ENCODE data around the gene DMD.

DNA sequence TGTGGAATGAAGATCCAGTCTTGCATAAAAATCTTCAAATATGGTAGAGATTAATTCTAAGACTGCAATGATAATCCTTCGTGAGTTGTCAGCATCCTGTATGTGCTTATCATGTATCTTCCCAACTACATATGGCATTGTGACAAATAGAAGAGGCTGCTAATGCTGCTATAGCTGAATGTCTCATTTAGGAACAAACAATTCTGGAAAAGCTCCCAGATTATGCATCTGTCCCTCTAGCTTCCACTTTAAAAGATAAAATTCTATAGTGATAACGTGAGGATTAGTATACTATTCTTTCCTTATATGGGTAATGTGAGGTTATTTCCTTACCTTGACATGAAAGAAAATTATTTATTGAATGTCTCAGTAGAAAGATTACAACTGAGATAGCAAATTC lies 930.9 kb downstream of the DMD start:
- TF ChIP-seq, protein P1, sequence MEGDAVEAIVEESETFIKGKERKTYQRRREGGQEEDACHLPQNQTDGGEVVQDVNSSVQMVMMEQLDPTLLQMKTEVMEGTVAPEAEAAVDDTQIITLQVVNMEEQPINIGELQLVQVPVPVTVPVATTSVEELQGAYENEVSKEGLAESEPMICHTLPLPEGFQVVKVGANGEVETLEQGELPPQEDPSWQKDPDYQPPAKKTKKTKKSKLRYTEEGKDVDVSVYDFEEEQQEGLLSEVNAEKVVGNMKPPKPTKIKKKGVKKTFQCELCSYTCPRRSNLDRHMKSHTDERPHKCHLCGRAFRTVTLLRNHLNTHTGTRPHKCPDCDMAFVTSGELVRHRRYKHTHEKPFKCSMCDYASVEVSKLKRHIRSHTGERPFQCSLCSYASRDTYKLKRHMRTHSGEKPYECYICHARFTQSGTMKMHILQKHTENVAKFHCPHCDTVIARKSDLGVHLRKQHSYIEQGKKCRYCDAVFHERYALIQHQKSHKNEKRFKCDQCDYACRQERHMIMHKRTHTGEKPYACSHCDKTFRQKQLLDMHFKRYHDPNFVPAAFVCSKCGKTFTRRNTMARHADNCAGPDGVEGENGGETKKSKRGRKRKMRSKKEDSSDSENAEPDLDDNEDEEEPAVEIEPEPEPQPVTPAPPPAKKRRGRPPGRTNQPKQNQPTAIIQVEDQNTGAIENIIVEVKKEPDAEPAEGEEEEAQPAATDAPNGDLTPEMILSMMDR (IDR thresholded peaks at IDR 0.05; ENCODE audit: low read length), result no peak
- TF ChIP-seq EZH2 (optimal IDR thresholded peaks at IDR 0.05; ENCODE audit: low read depth, low read length) (no peak), EZH2phosphoT487 (IDR thresholded peaks at IDR 0.05; ENCODE audit: low read length) (no peak)

Measured in MM.1S (cell line).